HG02981 (cell line): ENCODE results near the gene WDR76.

Experiments
- ATAC-seq: cut with Tn5 transposase; IDR thresholded peaks from one replicate; pipeline ENCODE4 v1.9.1; 2021; ENCODE audit warnings: mild to moderate bottlenecking, moderate library complexity; ENCODE audit not compliant: unreplicated experiment

WDR76 gene

DNA sequence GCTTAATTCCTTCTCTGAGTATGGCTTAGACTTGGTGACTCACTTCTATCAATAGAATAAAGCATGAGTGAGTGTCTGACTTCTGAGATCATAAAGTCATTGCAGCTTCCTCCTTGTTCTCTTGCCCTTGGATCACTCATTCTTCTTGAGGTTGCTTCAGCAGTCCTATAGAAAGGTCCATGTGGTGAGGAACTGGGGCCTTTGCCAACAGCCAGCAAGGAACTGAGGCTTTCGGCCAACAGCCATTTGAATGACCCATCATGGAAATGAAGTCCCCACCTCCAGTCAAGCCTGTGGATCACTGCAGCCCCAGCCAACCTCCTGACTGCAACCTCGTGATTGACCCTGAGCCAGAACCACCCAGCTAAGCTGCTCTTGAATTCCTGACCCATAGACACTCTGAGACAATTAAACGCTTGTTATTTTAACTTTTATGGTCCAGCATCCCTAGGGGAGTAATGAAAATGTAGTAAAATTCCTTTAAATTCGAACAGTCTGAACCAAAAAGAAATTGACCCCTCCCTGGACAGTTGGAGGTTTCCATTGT is 84.5 kb downstream of the WDR76 start:
- ATAC-seq: no peak

DNA sequence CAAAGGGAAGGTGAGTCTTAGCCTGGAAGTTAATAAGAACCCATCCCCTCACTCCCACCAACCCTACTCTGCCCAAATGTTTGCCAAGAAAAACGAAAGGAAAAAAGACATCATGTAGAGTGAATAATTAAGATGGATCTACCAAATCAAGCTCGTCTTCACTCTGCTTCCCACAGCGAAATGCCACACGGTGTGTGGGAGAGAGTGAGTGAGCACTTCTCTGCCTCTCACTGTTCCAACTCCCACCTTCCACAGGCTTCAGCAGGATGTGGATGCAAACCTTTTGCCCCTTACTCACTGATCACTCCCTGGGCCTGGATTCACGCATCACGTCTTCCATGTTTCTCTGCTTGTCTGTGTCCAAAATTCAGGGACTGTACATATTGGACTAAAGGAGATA is 85.4 kb downstream of the WDR76 start:
- no peak for ATAC-seq

- ATAC-seq: no peak
These were observed 86.4 kb downstream of the WDR76 start for GRCh38 chr15:43913026-43913780.

DNA sequence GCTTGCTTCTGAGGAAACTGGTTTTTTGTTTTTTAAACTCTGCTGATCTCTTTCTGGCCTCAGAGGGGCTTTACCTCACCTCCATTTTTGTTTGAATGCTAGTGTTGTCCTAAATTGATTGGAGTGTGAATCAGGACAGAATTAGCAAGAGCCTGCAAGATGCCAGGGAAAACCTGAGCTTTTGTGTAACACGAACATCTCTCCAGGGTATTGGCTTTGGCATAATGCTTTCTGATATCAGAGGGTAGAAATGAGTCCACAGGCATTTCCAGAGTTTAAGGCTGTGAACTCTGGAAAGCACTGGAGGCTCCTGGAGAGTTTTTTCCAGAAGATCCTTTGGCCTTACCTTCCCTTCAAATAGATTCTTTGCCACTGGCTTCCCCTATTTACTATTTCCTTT is 87.1 kb downstream of the WDR76 start:
- ATAC-seq: no peak

GRCh38 chr15:43915631-43916325 is 89.0 kb downstream of the WDR76 start:
- no peak for ATAC-seq

DNA sequence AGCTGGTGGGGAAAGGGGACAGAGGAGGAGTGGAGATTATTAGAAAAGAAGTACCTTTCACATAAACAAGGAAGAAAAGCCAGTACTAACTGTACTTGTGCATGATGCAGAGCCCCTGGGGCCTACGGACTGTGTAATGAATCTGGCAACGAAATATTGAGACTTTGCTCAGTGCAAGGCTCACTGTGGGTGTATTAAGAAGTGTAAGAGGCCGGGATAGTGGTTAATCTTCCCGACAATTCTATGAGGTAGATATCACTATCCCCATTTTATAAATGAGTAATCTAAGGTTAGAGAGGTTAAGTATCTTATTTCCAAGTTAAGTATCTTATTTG is 89.5 kb downstream of the WDR76 start:
- ATAC-seq: no peak
